A673 (cell line): ENCODE results near the gene CETP.

Experiments used
- EZH2 ChIP-seq: fragments of 200-600 bp; sonication (generic); IDR thresholded peaks from 2 replicates; pipeline ENCODE4 v1.6.1; 2017; ENCODE audit warnings: borderline replicate concordance, low read depth, mild to moderate bottlenecking, mixed read lengths, antibody characterized with exemption, low read length; ENCODE audit not compliant: poor library complexity, severe bottlenecking
- TF ChIP-seq, protein P1 (sequence below): fragments of 300-800, 200-600 bp; sonication (generic); conservative IDR thresholded peaks from 2 replicates; pipeline ENCODE4 v1.5.1; 2017; ENCODE audit warnings: low read depth, mild to moderate bottlenecking, antibody characterized with exemption, low read length, moderate library complexity, mixed read lengths

DNA sequence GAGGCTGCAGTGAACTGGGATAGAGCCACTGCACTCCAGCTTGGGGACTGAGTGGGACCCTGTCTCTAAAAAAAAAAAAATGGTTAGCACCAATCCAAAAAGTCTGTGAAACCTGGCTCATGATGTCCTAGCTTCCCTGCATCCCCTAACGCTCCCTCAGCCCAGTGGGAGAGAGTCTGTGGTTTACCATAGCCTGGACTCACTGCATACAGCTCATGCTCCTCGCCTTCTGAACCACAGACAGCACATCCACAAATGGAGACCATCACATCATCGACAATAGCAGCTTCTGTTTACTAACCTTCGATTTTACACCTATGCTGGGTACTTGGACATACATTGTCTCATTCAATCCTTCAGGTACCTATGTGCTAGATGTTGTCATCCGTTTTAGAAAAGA lies 71.2 kb downstream of the CETP start:
- TF ChIP-seq, protein P1, sequence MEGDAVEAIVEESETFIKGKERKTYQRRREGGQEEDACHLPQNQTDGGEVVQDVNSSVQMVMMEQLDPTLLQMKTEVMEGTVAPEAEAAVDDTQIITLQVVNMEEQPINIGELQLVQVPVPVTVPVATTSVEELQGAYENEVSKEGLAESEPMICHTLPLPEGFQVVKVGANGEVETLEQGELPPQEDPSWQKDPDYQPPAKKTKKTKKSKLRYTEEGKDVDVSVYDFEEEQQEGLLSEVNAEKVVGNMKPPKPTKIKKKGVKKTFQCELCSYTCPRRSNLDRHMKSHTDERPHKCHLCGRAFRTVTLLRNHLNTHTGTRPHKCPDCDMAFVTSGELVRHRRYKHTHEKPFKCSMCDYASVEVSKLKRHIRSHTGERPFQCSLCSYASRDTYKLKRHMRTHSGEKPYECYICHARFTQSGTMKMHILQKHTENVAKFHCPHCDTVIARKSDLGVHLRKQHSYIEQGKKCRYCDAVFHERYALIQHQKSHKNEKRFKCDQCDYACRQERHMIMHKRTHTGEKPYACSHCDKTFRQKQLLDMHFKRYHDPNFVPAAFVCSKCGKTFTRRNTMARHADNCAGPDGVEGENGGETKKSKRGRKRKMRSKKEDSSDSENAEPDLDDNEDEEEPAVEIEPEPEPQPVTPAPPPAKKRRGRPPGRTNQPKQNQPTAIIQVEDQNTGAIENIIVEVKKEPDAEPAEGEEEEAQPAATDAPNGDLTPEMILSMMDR: no peak
- no peak for TF ChIP-seq EZH2
